Eye (tissue), 1 donor: ENCODE results near the gene SMYD3.

ENCODE experiments used
- DNase-seq: peaks from one replicate; pipeline ENCODE4 v3.0.0-alpha.2; 2015

The SMYD3 gene

GRCh38 chr1:246302711-246303317 lies 204.3 kb downstream of the SMYD3 start:
- DNase-seq: no peak

GRCh38 chr1:246302251-246302625 lies 204.8 kb downstream of the SMYD3 start:
- no peak for DNase-seq

- no peak for DNase-seq
Observed at GRCh38 chr1:246301553-246302250, 205.4 kb downstream of the SMYD3 start.

- DNase-seq: no peak
Observed at GRCh38 chr1:246300626-246301549, 206.2 kb downstream of the SMYD3 start.

- no peak for DNase-seq
Observed at GRCh38 chr1:246297279-246298265, 209.5 kb downstream of the SMYD3 start.

GRCh38 chr1:246295968-246296367 lies 211.1 kb downstream of the SMYD3 start:
- no peak for DNase-seq

GRCh38 chr1:246295340-246295739 lies 211.7 kb downstream of the SMYD3 start:
- no peak for DNase-seq

GRCh38 chr1:246294263-246294662 lies 212.8 kb downstream of the SMYD3 start:
- DNase-seq: no peak

GRCh38 chr1:246293366-246294121 lies 213.5 kb downstream of the SMYD3 start:
- no peak for DNase-seq

- DNase-seq: no peak
Observed at GRCh38 chr1:246292571-246292970, 214.5 kb downstream of the SMYD3 start.

- DNase-seq: no peak
Observed at GRCh38 chr1:246291127-246291526, 216.0 kb downstream of the SMYD3 start.

- DNase-seq: peak; percentile 39
Observed at GRCh38 chr1:246283771-246284410, 223.2 kb downstream of the SMYD3 start.

GRCh38 chr1:246281639-246282038 lies 225.4 kb downstream of the SMYD3 start:
- no peak for DNase-seq

GRCh38 chr1:246281195-246281594 lies 225.9 kb downstream of the SMYD3 start:
- no peak for DNase-seq

GRCh38 chr1:246280551-246280950 lies 226.5 kb downstream of the SMYD3 start:
- DNase-seq: peak; percentile 73

GRCh38 chr1:246279402-246279801 lies 227.7 kb downstream of the SMYD3 start:
- no peak for DNase-seq

- DNase-seq: no peak
Observed at GRCh38 chr1:246278371-246278770, 228.7 kb downstream of the SMYD3 start.

GRCh38 chr1:246275036-246275435 lies 232.0 kb downstream of the SMYD3 start:
- DNase-seq: no peak

GRCh38 chr1:246274186-246274585 lies 232.9 kb downstream of the SMYD3 start:
- DNase-seq: peak; percentile 26

GRCh38 chr1:246271516-246271915 lies 235.6 kb downstream of the SMYD3 start:
- no peak for DNase-seq

- DNase-seq: no peak
Observed at GRCh38 chr1:246270236-246270635, 236.8 kb downstream of the SMYD3 start.
